IPS-11a (cell line): ENCODE measurements around the gene SLX9.
"Not testable (repeated sequence)": the region's sequence is repeated elsewhere in the genome, so short reads cannot be mapped to it uniquely, and the experiment has no call there.

Experiments used
- H3K4me3 ChIP-seq: one replicate; pipeline ENCODE4 v1.5.1; 2013; ENCODE audit warnings: low read depth, low read length, control low read depth

Gene SLX9

GRCh38 chr21:45016031-45016405 is 76.2 kb downstream of the SLX9 start:
- no peak overlapping the region for H3K4me3 ChIP-seq

GRCh38 chr21:45016406-45017038 is 76.7 kb downstream of the SLX9 start:
- H3K4me3 ChIP-seq, result no peak overlapping the region

GRCh38 chr21:45017039-45017960 is 77.5 kb downstream of the SLX9 start:
- no peak overlapping the region for H3K4me3 ChIP-seq

- H3K4me3 ChIP-seq, result peak overlapping the region; percentile 17
These were observed 78.6 kb downstream of the SLX9 start for GRCh38 chr21:45018131-45019075.

- no peak overlapping the region for H3K4me3 ChIP-seq
These were observed 79.5 kb downstream of the SLX9 start for GRCh38 chr21:45019076-45019886.

GRCh38 chr21:45019887-45020537 is 80.2 kb downstream of the SLX9 start:
- H3K4me3 ChIP-seq, result no peak overlapping the region

- H3K4me3 ChIP-seq, result no peak overlapping the region
These were observed 81.0 kb downstream of the SLX9 start for GRCh38 chr21:45020629-45021427.

- no peak overlapping the region for H3K4me3 ChIP-seq
These were observed 81.9 kb downstream of the SLX9 start for GRCh38 chr21:45021428-45022347.

GRCh38 chr21:45022348-45022675 is 82.5 kb downstream of the SLX9 start:
- H3K4me3 ChIP-seq, result no peak overlapping the region

GRCh38 chr21:45022736-45023135 is 82.9 kb downstream of the SLX9 start:
- H3K4me3 ChIP-seq, result no peak overlapping the region

- not testable (repeated sequence) for H3K4me3 ChIP-seq
These were observed 84.7 kb downstream of the SLX9 start for GRCh38 chr21:45024516-45024915.

GRCh38 chr21:45026066-45026745 is 86.4 kb downstream of the SLX9 start:
- no peak overlapping the region for H3K4me3 ChIP-seq
